ENCODE results near the gene KLHDC1.

DNA sequence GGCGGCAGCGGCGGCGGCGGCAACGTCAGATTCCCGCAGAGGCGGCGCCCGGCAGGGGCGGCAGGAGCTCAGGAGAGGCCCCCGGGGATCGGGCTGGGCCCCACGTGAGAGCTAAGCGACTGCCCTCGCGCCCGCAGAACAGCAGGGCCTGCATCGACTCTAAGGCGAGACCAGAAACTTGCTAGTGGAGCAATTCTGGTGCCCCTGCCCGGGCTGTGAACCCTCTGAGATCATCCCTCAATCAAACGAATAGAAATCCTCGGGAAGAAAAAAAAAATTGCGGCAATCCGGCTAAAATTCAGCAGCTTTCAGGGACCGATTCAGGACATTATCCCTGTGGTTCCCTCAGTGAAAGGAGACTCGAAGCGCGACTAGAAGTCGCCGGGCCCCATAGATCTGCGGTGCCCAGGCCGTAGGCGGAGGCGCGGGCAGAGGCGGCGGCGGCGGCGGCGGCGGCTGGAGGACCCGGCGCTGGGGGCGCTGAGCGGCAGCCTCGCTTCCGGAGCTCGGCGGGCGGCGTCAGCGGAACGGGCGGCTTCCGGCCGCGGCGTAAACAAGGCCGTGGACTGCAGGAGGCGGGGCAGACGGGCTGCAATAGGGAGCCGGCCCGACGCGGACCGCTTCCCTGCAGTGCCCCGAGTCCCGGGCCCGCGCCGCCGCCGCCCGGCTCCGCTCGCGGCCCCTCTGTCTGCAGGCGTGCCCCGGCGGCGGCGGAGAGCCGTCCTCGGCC lies 74.8 kb downstream of the KLHDC1 start, which contains the start of gene KLHDC2:
- TF ChIP-seq CTCF (conservative IDR thresholded peaks at IDR 0.05 in 1 of 2, IDR thresholded peaks at IDR 0.05 in 1 of 2; ENCODE audit: low read depth in 1 of 2, low read length in 2 of 2): no peak
- no peak for TF ChIP-seq EZH2 (IDR thresholded peaks at IDR 0.05; ENCODE audit: low read length, missing control alignments)
